Activated CD8-positive, alpha-beta memory T cell treated with anti-CD3 and anti-CD28 coated beads, Interleukin-2, amount 10 ng/mL, durations not matched to agents 7 days and 5 days (primary cell): ENCODE measurements around the gene TSHZ2. TPM values are rescaled to one million over a fixed set of nuclear protein-coding genes. Genes with fewer than 3 reads are reported as not detected.
"Not testable (repeated sequence)": the region's sequence is repeated elsewhere in the genome, so short reads cannot be mapped to it uniquely, and the experiment has no call there.

ENCODE experiments used
- ATAC-seq: fragments of 150-1000 bp; cut with Tn5 transposase; one replicate; pipeline ENCODE4 v1.10.0; 2021; ENCODE audit warnings: moderate library complexity
- CTCF ChIA-PET: fragments of 350-600 bp; sonication (Branson Sonifier 250); formaldehyde crosslinking; loops from one replicate; lab custom pipeline; 2021; ENCODE audit warnings: antibody characterized with exemption; lab: Charles Lee
- DNase-seq: peaks from one replicate; pipeline ENCODE4 v3.0.0-alpha.2; 2020
- H3K27ac Mint-ChIP-seq: one replicate; pipeline ENCODE4 v1.8.0; 2021; ENCODE audit warnings: mild to moderate bottlenecking, mixed read lengths
- H3K27me3 Mint-ChIP-seq: one replicate; pipeline ENCODE4 v1.8.0; 2021; ENCODE audit warnings: mixed read lengths
- H3K36me3 Mint-ChIP-seq: one replicate; pipeline ENCODE4 v1.8.0; 2021; ENCODE audit warnings: mild to moderate bottlenecking, mixed read lengths
- H3K4me1 Mint-ChIP-seq: one replicate; pipeline ENCODE4 v1.8.0; 2021; ENCODE audit warnings: mixed read lengths
- H3K4me3 Mint-ChIP-seq: one replicate; pipeline ENCODE4 v1.8.0; 2021; ENCODE audit warnings: mild to moderate bottlenecking, moderate library complexity, mixed read lengths
- H3K9me3 Mint-ChIP-seq: one replicate; pipeline ENCODE4 v1.8.0; 2022; ENCODE audit warnings: low read depth, mixed read lengths
- total RNA-seq, 2 experiments: library from RNA; stranded (reverse); gene quantifications; one replicate each; pipeline ENCODE4 v1.2.3, GENCODE V29; 2021

TSHZ2 gene
- total RNA-seq, 2 experiments from 2014 or later: 0.18 to 1.9 TPM

DNA sequence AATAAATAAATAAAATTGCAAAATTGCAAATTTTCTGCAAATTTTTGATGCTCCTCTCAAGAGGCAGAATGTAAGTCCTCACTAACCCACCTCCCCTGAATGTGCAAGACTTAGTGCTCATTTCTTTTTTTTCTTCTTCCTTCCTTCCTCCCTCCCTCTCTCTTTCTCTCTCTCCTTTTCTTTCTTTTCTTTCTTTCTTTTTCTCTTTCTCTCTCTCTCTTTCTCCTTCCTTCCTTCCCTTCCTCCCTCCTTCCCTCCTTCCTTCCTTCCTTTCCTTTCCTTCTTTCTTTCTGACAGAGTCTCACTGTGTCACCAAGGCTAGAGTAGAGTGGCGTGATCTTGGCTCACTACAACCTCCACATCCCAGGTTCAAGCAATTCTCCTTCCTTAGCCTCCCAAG is 561.3 kb downstream of the TSHZ2 start:
- no peak for DNase-seq
- Mint-ChIP-seq H3K27ac (no peak overlapping the region), H3K4me3 (no peak overlapping the region), H3K27me3 (no peaks in the 10 kb centered on the region), H3K4me1 (no peaks in the 10 kb centered on the region), H3K9me3 (peaks cover 3% of the 10 kb centered on the region), H3K36me3 (no peaks in the 10 kb centered on the region)
- CTCF ChIA-PET: interaction anchor here (0.6 kb wide), 1 partner anchor 407 kb away, joined by 4 read pairs; no protein-coding TSS in a partner anchor
- ATAC-seq: no peak

DNA sequence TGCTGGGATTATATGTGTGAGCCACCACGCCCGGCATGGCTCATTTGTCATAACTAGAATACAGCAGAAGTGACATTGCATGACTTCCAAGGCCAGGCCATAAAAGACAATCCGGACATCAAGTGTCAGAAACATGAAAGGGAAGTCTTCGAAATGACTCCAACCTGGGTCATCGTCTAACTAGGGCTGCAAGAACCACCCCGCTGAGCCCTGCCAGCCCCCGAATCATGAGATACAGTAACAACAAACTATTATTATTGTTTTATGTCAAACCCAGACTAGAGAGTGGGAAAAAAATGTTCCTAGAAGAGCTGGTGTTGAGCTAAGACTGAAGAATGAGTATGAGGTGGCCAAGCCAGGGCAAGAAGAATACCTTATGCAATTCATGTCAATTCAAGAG is 561.9 kb downstream of the TSHZ2 start:
- H3K27ac Mint-ChIP-seq: no peak overlapping the region

DNA sequence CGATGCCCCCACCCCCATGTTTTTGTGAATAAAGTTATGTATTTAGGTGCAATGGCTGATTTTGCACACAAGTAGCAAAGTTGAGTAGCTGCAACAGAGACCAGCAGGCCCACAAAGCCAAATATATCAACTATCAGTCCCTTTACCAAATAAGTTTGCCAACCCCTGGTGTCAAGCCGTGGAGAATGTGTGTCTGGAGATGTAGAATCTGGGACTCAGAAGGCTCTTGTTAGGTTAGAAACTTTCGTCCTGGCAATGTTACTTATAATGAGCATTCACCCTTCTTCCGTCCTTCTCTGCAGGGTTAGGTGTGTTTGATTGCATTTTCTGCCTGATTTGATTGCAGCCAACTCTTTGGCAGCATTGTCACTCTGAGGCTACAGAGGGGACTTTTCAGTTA is 563.7 kb downstream of the TSHZ2 start:
- no peaks in the 10 kb centered on the region for H3K4me1 Mint-ChIP-seq
- no peaks in the 10 kb centered on the region for H3K27me3 Mint-ChIP-seq
- peaks cover 1% of the 10 kb centered on the region for H3K9me3 Mint-ChIP-seq
- ATAC-seq (no peak), DNase-seq (no peak)
- CTCF ChIA-PET: no interaction called here
- H3K27ac Mint-ChIP-seq: no peak overlapping the region
- no peaks in the 10 kb centered on the region for H3K36me3 Mint-ChIP-seq
- H3K4me3 Mint-ChIP-seq: no peak overlapping the region

More for the DNA sequence above, 561.9 kb downstream of the TSHZ2 start:
- ATAC-seq: no peak
- CTCF ChIA-PET: interaction anchor here (0.6 kb wide), 1 partner anchor 406 kb away, joined by 4 read pairs; no protein-coding TSS in a partner anchor
- Mint-ChIP-seq H3K4me3 (no peak overlapping the region), H3K9me3 (peaks cover 3% of the 10 kb centered on the region), H3K4me1 (no peaks in the 10 kb centered on the region), H3K36me3 (no peaks in the 10 kb centered on the region), H3K27me3 (no peaks in the 10 kb centered on the region)
- no peak for DNase-seq

DNA sequence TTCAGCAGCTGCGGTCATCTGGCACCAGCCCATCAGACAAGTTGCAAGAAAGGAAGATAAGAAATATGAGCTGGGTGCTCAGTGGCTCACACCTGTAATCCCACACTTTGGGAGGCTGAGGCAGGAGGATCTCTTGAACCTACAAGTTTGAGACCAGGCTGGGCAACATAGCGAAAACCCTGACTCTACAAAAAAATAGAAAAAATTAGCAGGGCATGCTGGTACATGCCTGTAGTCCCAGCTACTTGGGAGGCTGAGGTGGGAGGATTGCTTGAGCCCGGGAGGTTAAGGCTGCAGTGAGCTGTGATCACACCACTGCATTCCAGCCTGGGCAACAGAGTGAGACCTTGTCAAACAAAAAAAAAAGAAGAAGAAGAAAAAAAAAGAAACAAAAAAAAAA is 564.2 kb downstream of the TSHZ2 start:
- ATAC-seq, H3K9me3 Mint-ChIP-seq, H3K27me3 Mint-ChIP-seq, H3K4me1 Mint-ChIP-seq, H3K27ac Mint-ChIP-seq, H3K4me3 Mint-ChIP-seq, CTCF ChIA-PET, DNase-seq, H3K36me3 Mint-ChIP-seq: not testable (repeated sequence)

DNA sequence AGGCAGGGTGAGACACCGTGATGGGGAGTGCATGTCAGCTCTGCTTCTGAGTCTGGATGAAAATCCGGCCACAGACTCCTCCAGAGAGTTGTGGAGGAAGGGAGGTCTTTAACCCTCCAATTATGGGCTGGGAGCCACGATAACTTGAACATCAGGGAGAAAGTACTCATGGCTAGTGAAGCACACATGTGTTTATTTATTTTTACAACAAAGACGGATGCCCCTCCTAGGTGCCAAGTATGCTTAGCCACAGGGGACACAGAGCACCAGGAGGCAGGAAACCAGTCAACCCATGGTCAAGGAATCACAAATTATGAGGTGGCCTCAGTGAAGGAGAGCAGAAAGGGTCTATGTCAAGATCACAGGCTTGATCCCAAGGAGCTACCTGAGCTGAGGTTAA is 567.4 kb downstream of the TSHZ2 start:
- Mint-ChIP-seq H3K36me3 (no peaks in the 10 kb centered on the region), H3K9me3 (peaks cover under 1% of the 10 kb centered on the region), H3K27ac (no peak overlapping the region), H3K27me3 (no peaks in the 10 kb centered on the region), H3K4me1 (no peaks in the 10 kb centered on the region), H3K4me3 (no peak overlapping the region)
- CTCF ChIA-PET: interaction anchor here (0.7 kb wide), 1 partner anchor 15 kb away, joined by 3 read pairs; no protein-coding TSS in a partner anchor
- DNase-seq: no peak
- no peak for ATAC-seq
